Activated naive CD4-positive, alpha-beta T cell treated with anti-CD3 and anti-CD28 coated beads, Interleukin-2, amount 50 U/mL, for 24 hours (primary cell): ENCODE results near the gene CFI.
"Not testable (repeated sequence)": the region's sequence is repeated elsewhere in the genome, so short reads cannot be mapped to it uniquely, and the experiment has no call there.

Experiments used
- H3K27ac Mint-ChIP-seq: one replicate; pipeline ENCODE4 v1.8.0; 2021; ENCODE audit warnings: mild to moderate bottlenecking, mixed read lengths
- H3K27me3 Mint-ChIP-seq: one replicate; pipeline ENCODE4 v1.8.0; 2021; ENCODE audit warnings: mixed read lengths
- H3K36me3 Mint-ChIP-seq: one replicate; pipeline ENCODE4 v1.8.0; 2021; ENCODE audit warnings: mixed read lengths
- H3K4me1 Mint-ChIP-seq: one replicate; pipeline ENCODE4 v1.8.0; 2021; ENCODE audit warnings: mixed read lengths
- H3K4me3 Mint-ChIP-seq: one replicate; pipeline ENCODE4 v1.8.0; 2021; ENCODE audit warnings: mild to moderate bottlenecking, mixed read lengths
- H3K9me3 Mint-ChIP-seq: one replicate; pipeline ENCODE4 v1.8.0; 2021; ENCODE audit warnings: mixed read lengths

The CFI gene

DNA sequence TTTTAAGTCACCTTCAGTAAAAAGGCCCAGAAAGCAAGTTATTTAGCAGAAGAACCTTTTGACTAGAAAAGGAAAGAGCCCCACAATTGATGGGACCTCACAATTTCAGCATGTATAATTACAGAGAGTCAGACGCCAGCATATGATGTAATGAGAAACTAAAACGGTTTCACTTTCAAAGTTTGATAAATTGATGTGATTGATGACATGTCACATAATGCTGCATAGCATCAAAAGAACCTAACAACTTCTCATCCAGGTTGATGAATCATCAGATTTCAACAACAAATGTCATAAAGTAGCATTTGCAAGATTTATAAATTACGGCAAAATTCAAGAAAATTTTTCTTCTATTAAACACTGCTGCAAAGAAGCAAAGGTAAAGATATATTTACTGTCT lies 9.9 kb upstream of the CFI start:
- peaks cover 4% of the 10 kb centered on the region for H3K27me3 Mint-ChIP-seq
- peaks cover 16% of the 10 kb centered on the region for H3K4me1 Mint-ChIP-seq
- no peak overlapping the region for H3K4me3 Mint-ChIP-seq
- H3K36me3 Mint-ChIP-seq, result peaks cover 9% of the 10 kb centered on the region
- no peaks in the 10 kb centered on the region for H3K9me3 Mint-ChIP-seq
- no peak overlapping the region for H3K27ac Mint-ChIP-seq

DNA sequence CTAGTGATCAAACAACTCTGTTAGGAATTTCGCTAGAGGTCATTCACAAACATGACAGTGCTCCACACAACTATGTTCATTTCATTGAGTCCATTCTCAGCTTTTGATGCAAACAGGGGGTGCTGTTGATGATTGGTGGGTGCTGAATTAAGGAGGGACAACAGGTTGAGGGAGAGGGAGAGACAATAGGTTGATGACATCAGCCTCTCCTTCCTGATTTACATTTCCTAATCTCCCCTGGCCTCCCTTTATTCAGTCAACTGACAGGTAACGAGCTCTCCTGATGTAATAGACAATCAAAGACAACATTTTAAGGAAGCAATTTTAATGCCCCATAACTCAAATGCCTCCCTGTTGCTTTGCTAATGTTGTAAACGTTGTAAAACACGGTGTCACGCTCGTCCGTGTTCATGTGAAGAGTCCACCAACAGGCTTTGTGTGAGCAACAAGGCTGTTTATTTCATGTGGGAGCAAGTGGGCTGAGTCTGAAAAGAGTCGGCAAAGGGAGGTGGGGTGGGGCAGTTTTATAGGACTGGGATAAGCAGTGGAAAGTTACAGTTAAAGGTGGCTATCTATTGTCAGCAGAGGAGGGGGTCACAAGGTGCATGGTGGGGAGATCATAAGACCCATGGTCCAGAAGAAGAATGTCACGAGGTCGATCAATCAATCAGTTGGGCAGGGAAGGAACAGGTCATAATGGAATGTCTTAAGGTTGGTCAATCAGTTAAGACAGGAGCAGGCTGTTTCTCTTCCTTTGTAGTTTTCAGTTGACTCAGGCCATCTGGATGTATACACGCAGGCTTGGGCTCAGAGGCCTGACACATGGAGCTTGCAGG lies 9.0 kb upstream of the CFI start:
- Mint-ChIP-seq H3K27ac (no peak overlapping the region), H3K36me3 (peaks cover 4% of the 10 kb centered on the region), H3K4me1 (peaks cover 6% of the 10 kb centered on the region), H3K27me3 (peaks cover 5% of the 10 kb centered on the region), H3K4me3 (no peak overlapping the region), H3K9me3 (no peaks in the 10 kb centered on the region)

- Mint-ChIP-seq H3K27me3 (peaks cover 7% of the 10 kb centered on the region), H3K4me3 (no peak overlapping the region), H3K4me1 (peaks cover 2% of the 10 kb centered on the region), H3K36me3 (no peaks in the 10 kb centered on the region), H3K9me3 (no peaks in the 10 kb centered on the region), H3K27ac (no peak overlapping the region)
Observed at GRCh38 chr4:109809655-109810054, 7.9 kb upstream of the CFI start.

DNA sequence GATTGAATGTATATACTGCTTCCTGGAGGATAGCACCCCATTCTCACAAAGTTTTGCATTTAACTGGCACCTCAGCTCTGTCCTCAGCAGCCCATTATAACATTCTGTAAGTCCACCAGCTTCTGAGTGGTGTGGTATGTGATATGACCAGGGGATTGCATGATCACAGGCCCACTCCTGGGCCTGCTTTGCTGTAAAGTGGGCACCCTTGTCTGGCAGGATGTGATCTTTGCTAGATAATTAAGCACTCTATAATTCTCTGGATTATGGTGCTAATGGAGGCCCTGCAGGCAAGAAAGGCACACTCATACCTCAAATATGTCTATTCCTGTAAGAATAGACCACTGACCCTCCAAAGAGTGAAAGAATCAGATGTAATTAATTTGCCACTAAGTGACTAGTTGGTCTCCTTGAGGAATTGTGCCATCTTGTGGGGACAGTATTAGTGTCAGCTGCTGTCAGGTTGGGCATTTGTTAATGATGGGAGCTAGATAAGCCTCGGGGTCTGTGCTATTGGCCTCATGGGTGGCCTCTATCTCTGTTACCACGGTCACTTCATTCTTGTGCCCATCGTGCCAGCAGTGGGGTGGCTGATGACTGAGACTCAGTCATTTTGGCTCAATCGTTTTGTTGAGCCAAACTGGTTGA lies 2.2 kb upstream of the CFI start:
- Mint-ChIP-seq H3K4me3 (no peak overlapping the region), H3K27me3 (peaks cover 7% of the 10 kb centered on the region), H3K4me1 (no peaks in the 10 kb centered on the region), H3K36me3 (no peaks in the 10 kb centered on the region), H3K9me3 (no peaks in the 10 kb centered on the region), H3K27ac (no peak overlapping the region)

DNA sequence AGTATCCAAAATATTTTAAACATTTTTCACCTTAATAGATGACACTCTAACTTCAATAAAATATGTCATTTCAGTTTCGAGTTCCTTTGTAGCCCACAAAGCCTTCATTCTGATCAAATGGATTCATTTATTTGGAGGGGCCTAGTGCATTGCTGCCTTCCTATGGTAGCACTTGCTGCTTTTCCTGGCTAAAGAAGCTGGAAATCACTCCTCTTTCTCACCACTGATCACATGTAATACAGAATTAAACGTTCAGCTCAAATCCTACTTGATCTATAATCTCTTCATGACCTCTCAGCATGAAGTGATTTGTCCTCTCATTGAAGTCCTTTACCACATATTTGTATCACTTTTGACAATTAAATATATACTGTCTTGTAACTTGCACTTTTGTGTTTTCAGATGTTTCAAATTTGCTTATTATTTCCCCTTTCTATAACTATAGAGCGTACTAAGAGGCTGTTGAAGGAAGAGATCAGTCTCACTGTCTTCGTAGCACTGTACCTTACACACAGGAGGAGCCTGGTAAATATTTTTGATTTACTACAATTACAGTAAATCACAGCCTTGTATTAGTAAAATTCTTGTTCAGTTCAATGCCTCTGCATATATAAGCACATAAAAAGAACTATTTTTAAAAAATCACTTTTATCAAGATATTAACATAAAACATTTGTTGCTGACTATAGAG lies 555 bp downstream of the CFI start:
- no peaks in the 10 kb centered on the region for H3K9me3 Mint-ChIP-seq
- H3K27ac Mint-ChIP-seq, result no peak overlapping the region
- no peaks in the 10 kb centered on the region for H3K4me1 Mint-ChIP-seq
- H3K36me3 Mint-ChIP-seq, result no peaks in the 10 kb centered on the region
- H3K27me3 Mint-ChIP-seq, result peaks cover 3% of the 10 kb centered on the region
- H3K4me3 Mint-ChIP-seq, result no peak overlapping the region

GRCh38 chr4:109798866-109799265 lies 2.9 kb downstream of the CFI start:
- Mint-ChIP-seq H3K4me1 (no peaks in the 10 kb centered on the region), H3K4me3 (no peak overlapping the region), H3K27me3 (peaks cover 3% of the 10 kb centered on the region), H3K27ac (no peak overlapping the region), H3K36me3 (peaks cover 7% of the 10 kb centered on the region), H3K9me3 (peaks cover 12% of the 10 kb centered on the region)

- Mint-ChIP-seq H3K36me3 (peaks cover 7% of the 10 kb centered on the region), H3K27me3 (peaks cover 3% of the 10 kb centered on the region), H3K9me3 (peaks cover 12% of the 10 kb centered on the region), H3K27ac (no peak overlapping the region), H3K4me1 (no peaks in the 10 kb centered on the region), H3K4me3 (no peak overlapping the region)
Observed at GRCh38 chr4:109795059-109795458, 6.7 kb downstream of the CFI start.

- Mint-ChIP-seq H3K4me1 (no peaks in the 10 kb centered on the region), H3K36me3 (no peaks in the 10 kb centered on the region), H3K27me3 (no peaks in the 10 kb centered on the region), H3K9me3 (no peaks in the 10 kb centered on the region), H3K4me3 (no peak overlapping the region), H3K27ac (no peak overlapping the region)
Observed at GRCh38 chr4:109787807-109788206, 14.0 kb downstream of the CFI start.

DNA sequence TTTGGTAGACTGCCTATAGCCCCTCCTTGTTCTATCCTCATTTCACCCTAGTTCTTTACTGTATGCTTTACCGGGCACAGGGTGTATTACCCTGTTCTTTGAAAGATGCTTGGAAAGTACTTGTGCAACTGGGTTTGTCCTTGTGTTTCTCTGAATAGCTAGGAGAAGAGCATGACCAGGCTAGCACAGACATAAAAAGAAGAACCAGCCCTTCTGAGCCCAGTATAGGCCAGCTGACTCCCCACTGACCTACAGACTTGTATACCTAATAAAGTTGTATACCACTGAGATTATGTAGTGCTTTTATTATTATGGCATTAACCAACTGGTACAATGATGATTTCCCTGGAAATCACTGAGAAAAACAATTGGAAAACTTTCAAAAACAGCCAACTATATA lies 15.0 kb downstream of the CFI start:
- Mint-ChIP-seq H3K4me1 (no peaks in the 10 kb centered on the region), H3K27ac (no peak overlapping the region), H3K9me3 (no peaks in the 10 kb centered on the region), H3K27me3 (no peaks in the 10 kb centered on the region), H3K36me3 (no peaks in the 10 kb centered on the region), H3K4me3 (no peak overlapping the region)

DNA sequence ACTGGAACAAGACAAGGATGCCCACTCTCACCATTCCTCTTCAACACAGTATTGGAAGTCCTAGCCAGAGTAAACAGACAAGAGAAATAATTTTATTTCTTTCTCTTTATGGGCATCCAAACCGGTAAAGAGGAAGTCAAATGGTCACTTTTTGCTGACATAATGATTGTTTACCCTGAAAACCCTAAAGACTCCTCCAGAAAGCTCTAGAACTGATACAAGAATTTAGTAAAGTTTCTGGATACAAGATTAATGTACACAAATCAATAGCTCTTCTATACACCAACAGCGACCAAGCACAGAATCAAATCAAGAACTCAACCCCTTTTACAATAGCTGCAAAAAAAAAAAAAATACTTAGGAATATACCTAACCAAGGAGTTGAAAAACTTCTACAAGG lies 19.7 kb downstream of the CFI start:
- H3K27me3 Mint-ChIP-seq, H3K4me1 Mint-ChIP-seq, H3K9me3 Mint-ChIP-seq, H3K36me3 Mint-ChIP-seq, H3K4me3 Mint-ChIP-seq, H3K27ac Mint-ChIP-seq: not testable (repeated sequence)

- H3K27me3 Mint-ChIP-seq, result no peaks in the 10 kb centered on the region
- no peak overlapping the region for H3K4me3 Mint-ChIP-seq
- H3K9me3 Mint-ChIP-seq, result no peaks in the 10 kb centered on the region
- no peak overlapping the region for H3K27ac Mint-ChIP-seq
- H3K4me1 Mint-ChIP-seq, result no peaks in the 10 kb centered on the region
- H3K36me3 Mint-ChIP-seq, result no peaks in the 10 kb centered on the region
Observed at GRCh38 chr4:109764789-109765402, 36.9 kb downstream of the CFI start.

DNA sequence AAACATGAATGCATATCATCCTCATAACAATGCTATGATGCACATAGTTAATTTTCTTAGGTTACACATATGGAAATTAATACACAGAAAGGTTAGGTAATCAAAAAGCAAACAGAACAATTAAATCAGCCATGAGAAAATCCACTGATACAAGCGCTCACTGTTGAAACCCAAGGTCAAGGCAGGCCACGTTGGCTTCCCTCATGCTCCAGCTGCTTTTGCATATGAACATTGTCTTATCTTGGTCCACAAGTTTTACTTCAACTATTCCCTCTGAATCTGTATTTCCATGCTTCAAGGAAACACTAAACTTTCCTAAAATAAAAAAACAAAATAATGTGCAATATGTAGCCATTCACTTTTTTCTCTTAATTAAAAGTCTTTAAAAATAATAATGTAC lies 37.4 kb downstream of the CFI start:
- no peaks in the 10 kb centered on the region for H3K4me1 Mint-ChIP-seq
- no peaks in the 10 kb centered on the region for H3K36me3 Mint-ChIP-seq
- no peak overlapping the region for H3K27ac Mint-ChIP-seq
- no peaks in the 10 kb centered on the region for H3K27me3 Mint-ChIP-seq
- H3K9me3 Mint-ChIP-seq, result no peaks in the 10 kb centered on the region
- no peak overlapping the region for H3K4me3 Mint-ChIP-seq

DNA sequence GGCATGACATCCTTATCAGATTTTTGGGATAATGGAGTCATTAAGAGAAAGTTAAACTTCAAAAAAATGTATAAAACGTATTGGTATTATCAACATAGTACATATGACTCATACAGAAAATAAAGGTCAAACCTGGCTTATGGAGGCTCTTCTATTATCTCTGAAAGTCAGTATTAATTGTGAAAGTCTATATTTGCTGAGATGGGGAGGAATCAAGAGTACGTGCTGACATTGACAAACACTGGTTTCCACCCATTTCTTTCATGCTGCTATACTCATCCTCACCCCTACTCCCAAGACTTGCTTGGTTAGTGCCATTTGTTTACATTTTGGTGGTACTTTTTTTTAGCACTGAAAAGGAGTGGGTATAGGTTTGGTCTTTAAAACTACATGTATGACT lies 41.1 kb downstream of the CFI start:
- Mint-ChIP-seq H3K27ac (no peak overlapping the region), H3K36me3 (no peaks in the 10 kb centered on the region), H3K4me3 (no peak overlapping the region), H3K27me3 (no peaks in the 10 kb centered on the region), H3K4me1 (no peaks in the 10 kb centered on the region), H3K9me3 (no peaks in the 10 kb centered on the region)

GRCh38 chr4:109755656-109756055 lies 46.1 kb downstream of the CFI start:
- Mint-ChIP-seq H3K36me3 (no peaks in the 10 kb centered on the region), H3K27ac (no peak overlapping the region)

DNA sequence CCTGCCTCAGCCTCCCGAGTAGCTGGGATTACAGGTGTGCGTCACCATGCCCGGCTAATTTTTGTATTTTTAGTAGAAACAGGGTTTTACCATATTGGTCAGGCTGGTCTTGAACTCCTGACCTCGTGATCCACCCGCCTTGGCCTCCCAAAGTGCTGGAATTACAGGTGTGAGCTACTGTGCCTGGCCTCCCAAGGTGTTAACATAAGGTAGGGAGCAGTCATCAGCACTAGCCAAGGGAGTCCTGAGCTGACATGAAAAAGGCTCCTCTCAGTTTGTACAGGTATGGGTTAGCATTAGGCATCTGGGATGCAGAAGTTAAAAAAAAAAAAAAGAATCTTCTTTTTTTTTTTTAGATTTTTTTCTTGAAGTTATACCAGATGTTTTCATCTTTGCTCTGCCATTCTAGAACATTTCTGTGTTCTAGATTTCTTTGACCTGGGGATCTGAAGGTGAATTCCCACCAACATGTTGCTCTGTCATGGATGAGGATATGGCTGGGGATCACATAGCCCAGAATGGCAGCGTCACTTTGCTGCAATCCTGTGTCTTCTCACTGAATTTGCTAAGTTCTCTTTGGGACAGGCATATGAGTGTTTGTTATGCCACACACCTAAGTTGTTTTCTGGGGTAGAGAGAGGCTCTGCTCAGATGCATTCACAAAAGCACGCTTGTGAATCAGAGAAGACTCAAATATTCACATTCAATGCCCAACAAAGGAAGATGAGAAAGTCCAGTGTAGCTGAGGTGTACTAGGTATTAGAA lies 47.5 kb downstream of the CFI start:
- Mint-ChIP-seq H3K36me3 (no peaks in the 10 kb centered on the region), H3K27ac (no peak overlapping the region), H3K4me1 (no peaks in the 10 kb centered on the region), H3K4me3 (no peak overlapping the region), H3K27me3 (no peaks in the 10 kb centered on the region), H3K9me3 (no peaks in the 10 kb centered on the region)

More at GRCh38 chr4:109755656-109756055, 46.1 kb downstream of the CFI start:
- Mint-ChIP-seq H3K27me3 (no peaks in the 10 kb centered on the region), H3K4me1 (no peaks in the 10 kb centered on the region), H3K9me3 (no peaks in the 10 kb centered on the region), H3K4me3 (no peak overlapping the region)
